GM19023 (cell line): Measurements from ENCODE around the gene HEYL.
A peak's percentile ranks its signal among the peaks of the same experiment; 100 is the strongest.

Experiments
- ATAC-seq: cut with Tn5 transposase; IDR thresholded peaks from one replicate; pipeline ENCODE4 v1.9.1; 2021; ENCODE audit warnings: mild to moderate bottlenecking, moderate library complexity; ENCODE audit not compliant: unreplicated experiment

Gene HEYL

GRCh38 chr1:39668111-39668510 is 28.7 kb upstream of the HEYL start:
- ATAC-seq = no peak

- peak; percentile 77 for ATAC-seq
These were observed 27.3 kb upstream of the HEYL start for GRCh38 chr1:39666772-39667171.

- no peak for ATAC-seq
These were observed 24.1 kb upstream of the HEYL start for GRCh38 chr1:39663559-39663958.

- no peak for ATAC-seq
These were observed 23.4 kb upstream of the HEYL start for GRCh38 chr1:39662861-39663260.

- no peak for ATAC-seq
These were observed 20.1 kb upstream of the HEYL start for GRCh38 chr1:39659538-39659937.

GRCh38 chr1:39659110-39659509 is 19.7 kb upstream of the HEYL start:
- ATAC-seq = no peak

- ATAC-seq = no peak
These were observed 18.6 kb upstream of the HEYL start for GRCh38 chr1:39657923-39658485.

- no peak for ATAC-seq
These were observed 18.0 kb upstream of the HEYL start for GRCh38 chr1:39657402-39657801.

GRCh38 chr1:39656391-39656790 is 16.9 kb upstream of the HEYL start:
- no peak for ATAC-seq

GRCh38 chr1:39655578-39656268 is 16.3 kb upstream of the HEYL start:
- no peak for ATAC-seq

- no peak for ATAC-seq
These were observed 14.8 kb upstream of the HEYL start for GRCh38 chr1:39654291-39654690.

- no peak for ATAC-seq
These were observed 14.1 kb upstream of the HEYL start for GRCh38 chr1:39653546-39654031.

GRCh38 chr1:39652554-39652953 is 13.1 kb upstream of the HEYL start:
- no peak for ATAC-seq

- no peak for ATAC-seq
These were observed 12.7 kb upstream of the HEYL start for GRCh38 chr1:39652105-39652504.

GRCh38 chr1:39650431-39650830 is 11.0 kb upstream of the HEYL start:
- no peak for ATAC-seq

GRCh38 chr1:39649636-39650185 is 10.3 kb upstream of the HEYL start:
- no peak for ATAC-seq

GRCh38 chr1:39648496-39648895 is 9.1 kb upstream of the HEYL start:
- ATAC-seq = no peak

GRCh38 chr1:39647247-39647646 is 7.8 kb upstream of the HEYL start:
- no peak for ATAC-seq

- no peak for ATAC-seq
These were observed 7.0 kb upstream of the HEYL start for GRCh38 chr1:39646232-39647081.

- ATAC-seq = no peak
These were observed 6.1 kb upstream of the HEYL start for GRCh38 chr1:39645411-39646043.

- ATAC-seq = no peak
These were observed 4.3 kb upstream of the HEYL start for GRCh38 chr1:39643705-39644104.
